GM21447 (cell line): ENCODE measurements around the gene HINT2.

Experiments
- ATAC-seq: cut with Tn5 transposase; IDR thresholded peaks from one replicate; pipeline ENCODE4 v1.9.1; 2021; ENCODE audit not compliant: unreplicated experiment

The HINT2 gene

GRCh38 chr9:35781066-35781465, 33.8 kb downstream of the HINT2 start:
- no peak for ATAC-seq

GRCh38 chr9:35778496-35778895, 36.3 kb downstream of the HINT2 start:
- no peak for ATAC-seq

- ATAC-seq, result no peak
These were observed 38.8 kb downstream of the HINT2 start for GRCh38 chr9:35776018-35776417.

GRCh38 chr9:35774907-35775635, 39.8 kb downstream of the HINT2 start:
- no peak for ATAC-seq

GRCh38 chr9:35771943-35772342, 42.9 kb downstream of the HINT2 start:
- ATAC-seq, result no peak

GRCh38 chr9:35771534-35771933, 43.3 kb downstream of the HINT2 start:
- ATAC-seq, result no peak

GRCh38 chr9:35771075-35771433, 43.8 kb downstream of the HINT2 start:
- ATAC-seq, result no peak

- ATAC-seq, result no peak
These were observed 45.1 kb downstream of the HINT2 start for GRCh38 chr9:35769763-35770162.

- no peak for ATAC-seq
These were observed 47.4 kb downstream of the HINT2 start for GRCh38 chr9:35767458-35767857.

GRCh38 chr9:35766997-35767396, 47.8 kb downstream of the HINT2 start:
- ATAC-seq, result no peak

- ATAC-seq, result no peak
These were observed 51.0 kb downstream of the HINT2 start for GRCh38 chr9:35763803-35764202.

- no peak for ATAC-seq
These were observed 51.7 kb downstream of the HINT2 start for GRCh38 chr9:35763181-35763580.
